NCI-H69 (cell line): Measurements from ENCODE around the gene GDPD4.
A peak's percentile ranks its signal among the peaks of the same experiment; 100 is the strongest.

Experiments used
- DNase-seq: peaks from one replicate; lab custom pipeline; 2025; lab: John Stamatoyannopoulos, UW

Gene GDPD4, protein sequence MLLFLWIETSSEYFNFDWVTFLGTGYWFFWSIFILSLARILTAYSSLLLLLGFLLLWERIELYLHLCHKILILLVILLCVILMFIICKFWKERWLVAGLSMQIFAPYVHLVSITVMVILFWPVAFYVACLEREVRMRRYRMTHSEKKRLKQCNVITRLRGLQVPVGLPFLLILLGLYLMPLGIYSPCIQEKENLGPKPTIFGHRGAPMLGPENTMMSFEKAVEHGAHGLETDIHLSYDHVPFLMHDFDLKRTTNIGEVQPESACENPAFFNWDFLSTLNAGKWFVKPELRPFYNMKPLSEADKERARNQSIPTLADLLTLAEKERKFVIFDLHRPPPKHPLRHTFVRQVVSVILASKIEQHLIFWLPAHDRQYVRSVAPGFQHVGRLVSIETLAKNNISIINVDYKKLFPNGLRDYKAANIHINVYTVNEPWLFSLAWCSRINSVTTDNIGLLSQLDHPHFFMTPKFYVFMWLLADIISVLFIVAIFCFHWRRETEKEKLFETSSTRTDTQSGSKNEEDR

DNA sequence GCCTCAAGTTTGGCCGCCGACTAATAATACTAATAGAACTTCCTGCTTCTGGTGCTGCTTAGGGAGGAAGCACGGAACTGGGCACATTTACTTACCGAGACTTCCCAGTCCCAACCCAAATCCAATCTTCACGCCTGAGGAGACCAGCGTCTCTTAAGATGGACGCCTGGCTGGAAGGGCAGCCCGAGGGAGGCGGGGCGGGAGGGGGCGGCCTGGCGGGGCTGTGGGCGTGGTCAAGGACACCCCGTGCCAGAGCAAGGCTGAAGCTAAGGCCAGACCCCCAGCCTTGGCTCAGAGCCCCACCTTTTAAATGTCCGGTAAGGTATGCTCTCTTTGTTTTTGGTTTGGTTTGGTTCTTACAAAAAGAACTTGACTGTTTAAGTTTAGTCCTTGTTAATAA is at the start of gene GDPD4:
Gene GDPD4 (minus strand): TSS at position 177 of the 400 bp plus-strand sequence. CDS start 16,549 bp downstream, outside the sequence.
- no peak for DNase-seq

- DNase-seq: no peak
These were observed 46.5 kb upstream of the GDPD4 start for GRCh38 chr11:77347948-77348347.

DNA sequence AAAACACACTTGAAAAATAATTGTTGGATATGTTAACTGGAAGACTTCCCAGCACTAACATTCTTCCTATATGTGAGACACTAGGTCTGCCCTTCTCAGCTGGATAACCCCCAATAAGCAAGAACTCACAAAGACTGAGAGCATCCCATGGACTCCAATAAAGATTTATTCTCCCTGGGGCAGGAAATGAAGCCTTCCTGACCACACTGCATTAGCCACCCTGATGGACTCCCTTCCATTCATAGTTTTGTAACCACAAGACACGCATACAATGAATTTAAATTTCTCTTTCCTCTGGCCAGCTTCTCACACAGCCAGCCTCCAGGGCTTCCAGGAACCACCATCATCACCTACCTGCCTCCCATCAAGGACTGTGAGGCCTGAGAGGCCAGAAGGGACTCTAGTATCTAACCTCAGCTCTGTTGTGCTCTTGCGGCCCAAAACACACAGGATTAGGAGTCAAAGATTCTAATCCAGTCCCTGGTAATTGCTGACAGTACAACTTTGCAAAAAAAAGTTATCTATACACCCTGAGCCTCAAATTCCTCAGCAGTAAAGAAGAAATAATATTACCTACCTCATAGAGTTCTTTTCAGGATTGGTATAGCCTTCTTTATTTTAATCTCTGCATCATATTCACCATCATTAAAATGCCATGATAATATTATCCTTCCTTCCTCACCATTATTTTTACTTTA is 45.6 kb upstream of the GDPD4 start:
- no peak for DNase-seq

DNA sequence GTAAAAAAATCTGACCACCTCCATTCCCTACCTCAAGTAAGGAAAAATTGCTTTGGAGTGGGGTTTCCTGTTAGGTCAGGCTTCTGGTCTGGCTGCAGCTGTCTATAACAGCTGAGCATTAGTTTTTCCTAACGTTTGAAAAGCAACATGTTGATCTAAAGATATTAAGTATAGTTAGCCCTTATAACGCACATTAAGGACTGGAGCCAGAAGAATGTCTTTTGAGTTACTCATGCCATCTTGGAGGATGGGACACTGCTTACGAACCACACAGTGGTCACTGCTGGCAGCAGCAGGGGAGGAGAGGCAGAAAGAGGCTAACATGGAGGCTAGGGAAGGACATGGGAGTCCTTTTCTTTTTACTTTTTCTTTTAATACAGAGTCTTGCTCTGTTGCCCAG is 44.1 kb upstream of the GDPD4 start:
- DNase-seq: no peak

DNA sequence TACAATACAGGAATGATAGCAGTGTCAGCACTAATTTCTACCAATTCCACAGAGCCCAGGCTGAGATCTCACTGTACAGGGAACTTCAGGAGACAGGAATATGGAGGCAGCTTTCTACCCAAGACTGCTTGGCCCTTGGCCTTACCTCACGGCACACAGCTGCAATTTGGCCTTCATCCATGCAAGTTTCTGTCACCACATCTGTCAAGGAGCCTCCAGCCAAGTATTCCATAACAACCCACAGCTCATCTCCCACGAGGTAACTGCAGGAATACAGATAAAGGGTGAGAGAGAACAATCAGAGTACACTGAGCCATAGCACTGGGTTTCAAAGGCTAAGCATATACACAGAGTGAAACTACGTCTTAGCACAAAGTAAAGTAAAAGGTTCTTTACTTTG is 39.0 kb upstream of the GDPD4 start:
- DNase-seq: no peak

DNA sequence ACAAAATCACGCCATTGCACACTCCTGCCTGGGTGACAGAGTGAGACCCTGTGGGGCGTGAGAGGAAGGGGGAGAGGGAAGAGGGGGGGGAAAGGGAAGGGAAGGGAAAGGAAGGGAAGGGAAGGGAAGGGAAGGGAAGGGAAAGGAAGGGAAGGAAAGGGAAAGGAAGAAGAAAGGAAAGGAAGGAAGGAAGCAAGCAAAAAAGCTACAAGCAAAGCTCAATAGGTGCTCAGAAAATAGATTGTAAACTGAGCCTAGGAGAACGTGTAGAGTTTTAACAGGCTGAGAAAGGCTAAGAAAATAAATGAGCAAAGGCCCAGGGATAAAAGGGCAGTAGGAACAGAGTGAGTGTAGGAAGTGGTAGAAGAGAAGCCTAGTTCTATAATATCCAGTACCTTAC is 30.8 kb upstream of the GDPD4 start:
- peak; percentile 16 for DNase-seq

DNA sequence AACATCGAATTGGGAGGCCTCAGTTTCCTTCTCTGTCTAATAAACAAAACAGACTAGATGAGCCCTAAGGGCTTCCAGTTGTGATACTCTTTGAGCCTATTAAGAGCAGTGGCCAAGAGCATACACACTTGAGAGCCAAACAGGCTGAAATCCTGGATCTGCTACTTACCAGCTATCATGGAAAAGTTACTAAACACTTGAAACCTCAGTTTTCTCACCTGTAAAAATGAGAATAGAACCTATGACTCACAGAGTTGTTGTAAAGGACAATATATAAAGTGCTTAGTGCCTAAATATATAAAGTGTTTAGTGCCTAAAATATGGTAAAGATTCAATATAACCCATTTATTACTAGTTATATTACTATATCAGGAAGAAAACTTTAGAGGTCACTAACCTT is 23.7 kb upstream of the GDPD4 start:
- DNase-seq: no peak

DNA sequence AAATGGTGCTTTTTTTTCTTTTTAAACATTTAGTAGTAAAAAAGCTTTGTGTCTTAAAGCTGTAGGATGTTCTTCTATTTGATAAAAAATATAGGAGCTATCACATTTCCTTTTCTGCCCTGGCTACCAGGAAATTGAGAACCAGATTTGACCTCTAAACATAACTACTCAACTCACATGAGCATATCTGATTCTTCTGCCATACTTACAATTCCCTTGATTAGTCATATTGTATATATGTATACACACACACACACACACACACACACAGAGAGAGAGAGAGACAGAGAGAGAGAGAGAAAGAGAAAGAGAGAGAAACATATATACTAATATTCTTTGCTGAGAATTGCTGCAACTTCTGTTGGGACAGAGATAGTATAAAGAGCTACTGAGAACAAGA is 23.0 kb upstream of the GDPD4 start:
- DNase-seq: no peak

GRCh38 chr11:77322926-77323590 is 21.6 kb upstream of the GDPD4 start:
- no peak for DNase-seq

DNA sequence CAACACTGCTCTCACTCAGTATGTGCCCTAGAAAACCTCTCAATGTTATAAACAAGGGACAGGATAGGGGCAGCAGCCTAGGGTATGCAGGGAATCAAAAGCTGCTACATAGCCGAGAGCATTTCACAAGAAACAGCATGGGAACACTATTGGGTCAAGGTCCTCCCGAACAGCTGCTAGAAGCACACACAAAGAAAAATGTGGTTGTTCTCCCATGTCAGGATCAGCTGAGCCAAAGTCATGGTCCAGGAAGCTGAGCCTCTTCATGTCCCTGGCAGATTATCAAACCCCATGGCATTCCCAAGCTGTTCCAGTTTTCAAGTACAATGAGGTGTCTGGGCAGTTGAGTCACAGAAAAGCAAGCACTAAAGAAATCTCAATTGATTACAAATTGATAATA is 21.0 kb upstream of the GDPD4 start:
- no peak for DNase-seq

- no peak for DNase-seq
These were observed 18.9 kb upstream of the GDPD4 start for GRCh38 chr11:77320351-77320750.

- DNase-seq: no peak
These were observed 17.1 kb upstream of the GDPD4 start for GRCh38 chr11:77318600-77318999.

GRCh38 chr11:77316733-77317342 is 15.4 kb upstream of the GDPD4 start:
- no peak for DNase-seq

DNA sequence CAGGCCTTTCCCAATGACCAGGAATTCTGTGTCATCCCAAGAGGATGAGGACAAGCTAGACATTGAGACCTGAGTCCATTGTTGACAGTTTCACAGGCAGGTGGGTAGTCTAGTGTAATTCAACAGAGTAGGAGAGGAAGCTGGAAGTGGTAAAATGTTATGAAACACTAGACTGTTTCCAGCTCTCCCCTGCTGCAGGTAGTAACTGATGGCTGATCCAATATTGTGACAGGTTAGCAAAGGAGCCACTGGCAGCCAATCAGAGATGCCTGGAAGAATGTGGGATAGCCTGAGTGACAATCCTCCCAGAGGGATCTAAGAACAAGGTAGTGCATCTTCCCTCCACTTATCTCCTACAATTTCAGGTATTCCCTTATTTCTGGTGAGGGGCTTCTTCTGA is 10.6 kb upstream of the GDPD4 start:
- DNase-seq: no peak

DNA sequence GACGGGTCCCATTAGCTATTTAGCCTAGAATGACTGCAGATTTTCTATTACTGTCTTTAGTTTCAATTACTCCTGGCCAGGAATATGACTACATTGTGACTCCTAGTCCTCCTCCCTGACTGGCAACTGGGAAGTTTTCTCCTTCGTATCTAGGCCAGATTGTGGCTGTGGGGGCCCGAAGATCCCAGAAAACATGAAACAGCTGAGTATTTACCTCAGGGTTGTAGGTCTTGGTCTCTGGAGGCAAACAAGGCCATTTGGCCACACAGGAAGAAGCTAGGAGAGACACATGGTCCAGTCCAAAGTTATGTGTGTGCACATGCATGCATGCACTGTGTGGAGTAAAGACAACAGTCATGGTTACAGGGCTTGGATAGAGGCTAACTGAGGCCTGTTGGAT is 10.2 kb upstream of the GDPD4 start:
- no peak for DNase-seq

GRCh38 chr11:77310721-77311120 is 9.2 kb upstream of the GDPD4 start:
- no peak for DNase-seq

DNA sequence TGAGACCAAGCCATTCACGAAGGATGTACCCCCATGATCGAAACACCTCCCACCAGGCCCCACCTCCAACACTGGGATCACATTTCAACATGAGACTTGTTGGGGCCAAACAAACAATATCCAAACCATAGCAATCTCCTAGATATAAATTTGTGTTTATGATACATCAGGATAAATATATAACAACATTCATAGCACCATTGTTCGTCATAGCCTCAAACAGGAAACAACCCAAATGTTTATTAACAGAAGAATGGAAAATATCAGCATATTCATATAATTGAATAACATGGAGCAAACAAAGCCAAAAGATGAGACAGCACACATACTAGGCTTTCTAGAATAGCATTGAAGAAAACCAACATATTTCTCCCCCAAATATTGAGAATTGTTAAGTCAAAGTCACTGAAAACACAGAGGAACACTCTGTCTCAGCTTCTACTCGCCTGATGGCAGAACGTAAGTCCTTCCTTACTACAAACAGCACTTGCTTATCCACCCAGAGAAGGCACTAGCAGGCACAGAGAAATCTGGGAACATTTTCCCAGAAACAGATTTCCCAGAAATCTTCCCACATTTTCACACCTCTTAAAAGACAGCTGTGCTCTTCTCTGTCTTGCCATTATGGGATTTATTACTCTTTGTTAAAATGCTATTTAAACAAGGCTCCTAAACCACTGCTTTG is 8.1 kb upstream of the GDPD4 start:
- no peak for DNase-seq

GRCh38 chr11:77308838-77309237 is 7.4 kb upstream of the GDPD4 start:
- no peak for DNase-seq

DNA sequence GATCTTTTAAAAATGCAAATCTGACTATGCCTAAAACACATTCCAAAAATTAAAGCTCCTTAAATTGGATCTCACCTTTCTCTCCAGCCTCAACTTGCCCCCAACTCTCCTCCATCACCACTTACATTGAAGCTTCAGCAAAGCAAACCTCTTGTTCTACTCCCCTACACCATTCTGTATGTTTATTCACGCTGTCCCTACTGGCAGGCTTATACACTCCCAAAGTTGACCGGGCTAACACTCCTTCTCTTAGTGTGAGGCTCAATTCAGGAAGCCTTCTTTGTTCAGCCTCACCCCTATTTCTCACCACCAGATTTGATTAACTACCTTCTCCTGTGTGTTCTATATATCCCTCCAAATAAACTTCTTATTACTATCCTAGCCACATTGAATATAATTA is 1.8 kb upstream of the GDPD4 start:
- no peak for DNase-seq

DNA sequence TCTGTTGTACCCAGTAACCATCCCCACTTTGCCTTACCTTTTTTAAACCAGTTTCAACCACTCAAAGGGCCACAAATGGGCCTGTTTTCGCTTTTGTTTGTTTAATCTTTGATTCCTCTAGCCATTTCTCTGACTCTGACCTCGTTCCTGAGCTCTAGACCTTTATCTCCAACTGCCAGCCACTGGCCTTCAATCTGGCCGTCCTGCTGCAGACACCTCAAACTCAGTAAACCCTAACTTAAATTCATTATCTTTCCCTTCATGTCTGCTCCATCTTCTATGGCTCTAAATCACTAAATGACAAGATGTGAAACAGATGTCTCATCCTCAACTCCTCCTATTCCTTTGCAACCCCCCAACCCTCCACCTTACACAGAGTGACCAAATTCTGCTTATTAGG is 1.3 kb upstream of the GDPD4 start:
- no peak for DNase-seq

GRCh38 chr11:77300695-77301094 is 791 bp downstream of the GDPD4 start:
- DNase-seq: no peak

DNA sequence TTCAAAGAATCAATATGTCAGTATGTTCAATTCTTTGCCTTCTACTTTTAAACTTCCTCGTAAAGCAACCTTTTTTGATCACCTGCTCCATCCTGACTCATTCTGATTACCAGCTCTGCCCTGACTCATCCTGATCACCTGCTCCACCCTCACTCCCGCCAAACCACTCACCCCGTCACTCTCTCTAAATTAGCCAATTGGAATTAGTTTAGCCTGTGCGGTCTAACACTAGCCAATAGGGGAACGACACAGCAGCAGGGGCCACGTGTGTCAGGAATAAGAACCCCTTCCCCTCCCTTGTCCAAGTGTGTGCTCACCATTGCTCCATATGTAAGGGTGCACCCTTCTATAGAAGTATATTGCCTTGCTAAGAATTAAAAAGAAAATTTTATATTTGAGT is 1.5 kb downstream of the GDPD4 start:
- DNase-seq: peak; percentile 37
